ENCODE measurements around the gene ATXN7L1. TPM values are rescaled to one million over a fixed set of nuclear protein-coding genes. Genes with fewer than 3 reads are reported as not detected.

ATXN7L1 gene
- polyA plus RNA-seq, 1 experiment, result 5.5 TPM

DNA sequence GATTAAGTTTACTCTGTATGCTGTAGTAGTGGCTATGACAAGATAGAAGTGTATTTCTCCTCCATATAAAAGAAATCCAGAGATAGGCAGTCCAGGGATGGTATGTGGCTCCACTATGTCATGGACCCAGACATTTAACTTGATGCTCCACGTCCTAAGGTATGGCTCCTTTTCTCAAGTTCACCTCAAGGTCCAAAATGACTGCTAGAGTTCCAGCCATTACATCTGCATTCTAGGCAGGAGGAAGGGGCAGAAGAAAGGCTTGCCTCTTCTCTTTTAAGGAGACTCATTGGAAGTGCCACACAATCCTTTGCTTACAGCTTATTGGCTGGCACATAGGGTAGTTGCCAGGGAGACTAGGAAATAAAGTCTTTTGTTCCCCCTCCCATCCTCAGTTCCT is 27.7 kb upstream of the ATXN7L1 start:
- DNase-seq (ENCODE audit: low read depth, low spot score), result no peak
- no peaks in the 10 kb centered on the region for H3K27me3 ChIP-seq (ENCODE audit: control insufficient read depth, insufficient read depth, low read length)
- TF ChIP-seq, protein P1, sequence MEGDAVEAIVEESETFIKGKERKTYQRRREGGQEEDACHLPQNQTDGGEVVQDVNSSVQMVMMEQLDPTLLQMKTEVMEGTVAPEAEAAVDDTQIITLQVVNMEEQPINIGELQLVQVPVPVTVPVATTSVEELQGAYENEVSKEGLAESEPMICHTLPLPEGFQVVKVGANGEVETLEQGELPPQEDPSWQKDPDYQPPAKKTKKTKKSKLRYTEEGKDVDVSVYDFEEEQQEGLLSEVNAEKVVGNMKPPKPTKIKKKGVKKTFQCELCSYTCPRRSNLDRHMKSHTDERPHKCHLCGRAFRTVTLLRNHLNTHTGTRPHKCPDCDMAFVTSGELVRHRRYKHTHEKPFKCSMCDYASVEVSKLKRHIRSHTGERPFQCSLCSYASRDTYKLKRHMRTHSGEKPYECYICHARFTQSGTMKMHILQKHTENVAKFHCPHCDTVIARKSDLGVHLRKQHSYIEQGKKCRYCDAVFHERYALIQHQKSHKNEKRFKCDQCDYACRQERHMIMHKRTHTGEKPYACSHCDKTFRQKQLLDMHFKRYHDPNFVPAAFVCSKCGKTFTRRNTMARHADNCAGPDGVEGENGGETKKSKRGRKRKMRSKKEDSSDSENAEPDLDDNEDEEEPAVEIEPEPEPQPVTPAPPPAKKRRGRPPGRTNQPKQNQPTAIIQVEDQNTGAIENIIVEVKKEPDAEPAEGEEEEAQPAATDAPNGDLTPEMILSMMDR (IDR thresholded peaks at IDR 0.05; ENCODE audit: low read depth, low read length), result no peak
- no peak overlapping the region for H3K4me3 ChIP-seq (ENCODE audit: low read depth, low read length)
- ChIA-PET POLR2A (no interaction called here), CTCF (interaction anchor here (0.6 kb wide), 1 partner anchor 276 kb away, joined by 4 read pairs; no protein-coding TSS in a partner anchor)
- no peak overlapping the region for H3K27ac ChIP-seq (ENCODE audit: low read depth, low read length)
- H3K9me3 ChIP-seq (ENCODE audit: control insufficient read depth, insufficient read depth, low read length), result no peaks in the 10 kb centered on the region

DNA sequence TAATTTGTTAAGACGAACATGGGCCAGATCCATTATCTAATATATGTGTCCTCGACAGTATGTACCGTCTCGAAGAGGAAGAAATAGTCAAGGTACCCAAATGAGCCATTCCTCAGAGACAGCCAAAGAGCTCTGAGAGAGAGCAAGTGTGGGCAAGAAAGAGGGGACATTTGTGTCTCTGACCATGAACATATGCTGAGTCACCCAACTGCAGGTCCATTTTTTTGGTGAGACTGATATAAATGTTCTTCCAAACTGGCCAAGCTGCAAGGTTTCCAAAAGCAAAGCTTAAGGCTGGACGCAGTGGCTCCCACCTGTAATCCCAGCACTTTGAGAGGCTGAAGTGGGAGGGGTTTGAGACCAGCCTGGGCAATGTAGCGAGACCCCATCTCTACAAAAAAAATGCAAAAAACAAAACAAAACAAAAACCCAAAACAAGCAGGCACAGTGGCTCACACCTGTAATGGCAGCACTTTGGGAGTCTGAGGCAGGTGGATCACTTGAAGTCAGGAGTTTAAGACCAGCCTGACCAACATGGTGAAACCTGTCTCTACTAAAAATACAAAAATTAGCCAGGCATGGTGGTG is 26.0 kb upstream of the ATXN7L1 start:
- ChIA-PET CTCF (interaction anchor here (0.7 to 1.2 kb wide), 2 partner anchors 140 to 251 kb away, joined by 3 to 4 read pairs; no protein-coding TSS in a partner anchor), POLR2A (interaction anchor here (0.7 kb wide), 1 partner anchor 491 kb away, joined by 3 read pairs; no protein-coding TSS in a partner anchor)
- Histone ChIP-seq H3K9me3 (ENCODE audit: control insufficient read depth, insufficient read depth, low read length) (no peaks in the 10 kb centered on the region), H3K4me3 (ENCODE audit: low read depth, low read length) (no peak overlapping the region), H3K27me3 (ENCODE audit: control insufficient read depth, insufficient read depth, low read length) (no peaks in the 10 kb centered on the region), H3K27ac (ENCODE audit: low read depth, low read length) (no peak overlapping the region)
- no peak for DNase-seq (ENCODE audit: low read depth, low spot score)
- TF ChIP-seq, protein P1 (IDR thresholded peaks at IDR 0.05; ENCODE audit: low read depth, low read length), result no peak

DNA sequence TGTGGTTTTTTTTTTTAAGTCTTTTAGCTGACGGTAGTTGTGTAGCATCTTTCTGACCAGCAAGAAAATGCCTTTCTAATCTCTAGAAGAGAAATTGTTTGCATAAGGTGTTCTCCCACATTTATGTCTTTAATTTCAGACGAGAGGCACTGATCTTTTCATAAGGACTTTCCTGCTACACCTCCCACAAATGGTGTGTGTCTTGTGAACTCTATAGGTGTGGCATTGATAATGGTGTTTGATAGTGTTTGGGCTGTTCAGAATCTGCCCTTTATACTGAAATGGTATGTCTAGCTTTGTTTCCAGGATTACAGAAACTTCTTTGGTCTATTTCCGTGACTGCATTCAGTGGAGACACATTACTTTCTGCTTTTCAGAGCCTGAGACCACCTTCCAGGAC is 21.6 kb upstream of the ATXN7L1 start:
- Histone ChIP-seq H3K4me3 (ENCODE audit: low read depth, low read length) (no peak overlapping the region), H3K27me3 (ENCODE audit: control insufficient read depth, insufficient read depth, low read length) (no peaks in the 10 kb centered on the region), H3K9me3 (ENCODE audit: control insufficient read depth, insufficient read depth, low read length) (no peaks in the 10 kb centered on the region), H3K27ac (ENCODE audit: low read depth, low read length) (no peak overlapping the region)
- TF ChIP-seq, protein P1 (IDR thresholded peaks at IDR 0.05; ENCODE audit: low read depth, low read length), result no peak
- no peak for DNase-seq (ENCODE audit: low read depth, low spot score)
- ChIA-PET POLR2A (no interaction called here), CTCF (interaction anchor here (0.6 to 0.9 kb wide), 2 partner anchors 144 to 159 kb away, joined by 4 read pairs; no protein-coding TSS in a partner anchor)

DNA sequence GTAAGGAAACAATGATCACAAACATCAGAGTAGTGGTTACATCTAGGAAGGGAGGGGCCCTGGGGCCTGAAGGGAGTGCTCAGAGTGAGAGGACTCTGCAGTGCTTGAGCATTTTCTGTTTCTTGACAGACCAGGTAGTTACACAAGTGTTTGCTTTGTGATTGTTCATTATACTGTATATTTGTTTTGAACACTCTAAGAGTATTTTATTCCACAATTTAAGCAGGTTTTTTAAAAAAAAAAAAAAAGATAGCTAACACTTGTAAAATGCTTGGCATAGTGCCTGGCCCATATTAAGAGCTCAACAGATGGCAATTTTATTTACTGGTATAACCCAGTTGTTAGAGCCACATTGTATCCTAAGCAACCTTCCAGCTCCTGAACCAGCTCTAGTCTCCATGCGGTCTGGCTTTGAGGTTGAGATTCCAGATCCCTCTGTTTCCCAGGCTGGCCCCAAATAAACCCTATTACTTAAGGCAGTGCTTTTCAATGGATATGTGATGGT is 20.1 kb upstream of the ATXN7L1 start:
- DNase-seq (ENCODE audit: low read depth, low spot score), result no peak
- Histone ChIP-seq H3K27me3 (ENCODE audit: control insufficient read depth, insufficient read depth, low read length) (no peaks in the 10 kb centered on the region), H3K9me3 (ENCODE audit: control insufficient read depth, insufficient read depth, low read length) (no peaks in the 10 kb centered on the region), H3K27ac (ENCODE audit: low read depth, low read length) (no peak overlapping the region), H3K4me3 (ENCODE audit: low read depth, low read length) (no peak overlapping the region)
- CTCF ChIA-PET, result interaction anchor here (0.9 kb wide), 1 partner anchor 240 kb away, joined by 3 read pairs; no protein-coding TSS in a partner anchor
- TF ChIP-seq, protein P1 (IDR thresholded peaks at IDR 0.05; ENCODE audit: low read depth, low read length), result no peak
- POLR2A ChIA-PET, result no interaction called here

DNA sequence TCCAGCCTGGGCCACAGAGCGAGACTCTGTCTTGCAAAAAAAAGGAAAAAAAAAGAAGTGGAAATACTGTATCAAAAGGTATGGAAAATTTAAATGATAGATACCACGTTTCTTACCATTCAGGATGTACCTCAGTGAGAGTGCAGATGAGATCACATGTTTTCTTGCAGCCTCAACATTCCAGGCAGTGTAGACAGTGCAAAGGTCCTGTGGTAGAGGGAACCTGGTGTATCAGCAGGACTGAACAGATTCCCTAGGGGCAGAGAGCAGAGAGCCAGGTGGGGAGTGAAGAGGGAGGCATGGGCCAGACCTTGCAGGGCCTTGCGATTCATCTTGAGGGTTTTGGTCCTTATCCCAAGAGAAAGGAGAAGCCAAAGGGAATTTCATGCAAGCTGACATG is 17.7 kb upstream of the ATXN7L1 start:
- Histone ChIP-seq H3K9me3 (ENCODE audit: control insufficient read depth, insufficient read depth, low read length) (no peaks in the 10 kb centered on the region), H3K27me3 (ENCODE audit: control insufficient read depth, insufficient read depth, low read length) (no peaks in the 10 kb centered on the region), H3K27ac (ENCODE audit: low read depth, low read length) (no peak overlapping the region), H3K4me3 (ENCODE audit: low read depth, low read length) (no peak overlapping the region)
- no peak for DNase-seq (ENCODE audit: low read depth, low spot score)
- POLR2A ChIA-PET, result no interaction called here
- CTCF ChIA-PET, result no interaction called here
- TF ChIP-seq, protein P1 (IDR thresholded peaks at IDR 0.05; ENCODE audit: low read depth, low read length), result no peak
